Stimulated activated CD4-positive, alpha-beta T cell treated with anti-CD3 and anti-CD28 coated beads, Interleukin-4, amount 100 ng/mL, for 48 hours (primary cell): Measurements from ENCODE around the gene TRMT1.
"Not testable (repeated sequence)": the region's sequence is repeated elsewhere in the genome, so short reads cannot be mapped to it uniquely, and the experiment has no call there.

Source experiments
- DNase-seq, 2 donors: peaks; one replicate each; pipeline ENCODE4 v3.0.0-alpha.2; 2020; ENCODE audit warnings: low read depth in 2 of 2

TRMT1 gene

DNA sequence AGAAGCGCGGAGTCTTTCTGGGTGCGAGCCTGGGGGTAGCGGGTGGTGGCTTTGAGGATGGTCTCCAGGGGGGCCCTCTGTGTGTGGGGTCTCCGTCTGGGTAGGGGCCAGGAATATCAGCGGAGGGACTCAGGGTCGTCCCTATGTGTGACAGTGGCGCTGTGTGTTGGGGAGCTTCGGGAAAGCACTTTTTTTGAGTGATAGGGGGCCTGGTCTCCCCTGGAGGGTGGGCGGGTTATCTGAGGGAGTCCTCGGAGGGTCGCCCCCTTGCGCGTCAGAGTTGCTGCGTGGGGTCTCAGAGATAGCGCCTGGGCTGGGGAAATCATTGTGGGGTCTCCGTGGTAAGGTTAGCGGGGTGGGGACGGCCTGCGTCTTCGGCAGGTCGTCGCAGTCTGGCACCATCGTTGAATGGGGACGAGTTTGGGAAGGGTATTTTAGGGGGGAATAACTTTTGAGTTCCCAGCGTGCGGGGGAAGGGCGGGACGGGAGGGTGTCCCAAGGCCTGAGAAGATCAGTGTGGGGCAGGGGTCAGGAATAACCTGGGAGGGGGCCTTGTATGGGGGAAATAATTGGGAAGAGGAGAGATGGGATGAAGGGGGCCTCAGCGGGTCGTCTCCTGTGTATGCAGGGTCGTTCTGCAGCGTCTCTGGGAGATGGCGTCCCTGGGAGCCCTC, 34.5 kb upstream of the TRMT1 start:
- DNase-seq, result no peak

DNA sequence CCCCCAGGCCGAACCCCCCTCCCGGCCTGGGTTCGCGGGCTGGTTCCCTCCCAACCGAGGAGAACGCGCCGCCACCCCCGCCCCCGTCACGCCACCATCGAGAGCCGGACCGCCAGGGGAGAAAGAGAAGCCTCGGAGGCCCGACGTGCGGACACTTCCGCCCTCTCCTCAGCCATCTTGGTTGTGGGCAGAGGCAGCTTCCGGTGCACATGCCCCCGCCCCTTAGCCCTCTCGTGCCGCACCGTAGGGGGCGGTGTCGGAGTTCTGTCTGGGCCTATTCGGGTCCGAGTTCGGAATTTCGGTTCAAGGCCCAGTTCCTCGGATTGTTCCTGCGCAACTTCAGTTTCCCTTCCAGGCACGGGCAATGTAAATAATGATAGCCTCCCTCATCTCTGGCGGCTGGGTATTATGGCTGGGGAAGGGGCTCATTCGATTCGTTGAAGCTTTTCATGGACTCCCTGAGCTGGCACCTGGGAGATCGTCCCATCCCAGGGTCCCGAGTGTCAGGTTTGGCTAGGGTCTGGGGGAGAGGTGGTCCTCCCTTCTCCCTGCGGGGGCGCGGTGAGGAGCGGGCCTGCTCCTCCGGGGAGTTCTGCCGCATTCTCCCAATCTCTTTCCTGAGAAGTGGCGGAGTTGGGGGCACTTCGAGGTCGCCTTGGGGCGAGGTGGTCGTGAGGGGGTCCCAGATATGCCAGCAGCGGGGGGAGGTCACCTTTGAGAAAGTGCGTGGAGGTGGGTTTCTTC, 33.8 kb upstream of the TRMT1 start, which contains the start of the genes IER2 and STX10:
TSS of gene IER2 (plus strand) at position 225 of the 744 bp plus-strand sequence. CDS start 2,776 bp downstream, outside the sequence.
TSS of gene STX10 (minus strand) at position 189 of the 744 bp plus-strand sequence. CDS start 202 bp downstream, outside the sequence.
- DNase-seq, result peak; percentile 83 to 92

DNA sequence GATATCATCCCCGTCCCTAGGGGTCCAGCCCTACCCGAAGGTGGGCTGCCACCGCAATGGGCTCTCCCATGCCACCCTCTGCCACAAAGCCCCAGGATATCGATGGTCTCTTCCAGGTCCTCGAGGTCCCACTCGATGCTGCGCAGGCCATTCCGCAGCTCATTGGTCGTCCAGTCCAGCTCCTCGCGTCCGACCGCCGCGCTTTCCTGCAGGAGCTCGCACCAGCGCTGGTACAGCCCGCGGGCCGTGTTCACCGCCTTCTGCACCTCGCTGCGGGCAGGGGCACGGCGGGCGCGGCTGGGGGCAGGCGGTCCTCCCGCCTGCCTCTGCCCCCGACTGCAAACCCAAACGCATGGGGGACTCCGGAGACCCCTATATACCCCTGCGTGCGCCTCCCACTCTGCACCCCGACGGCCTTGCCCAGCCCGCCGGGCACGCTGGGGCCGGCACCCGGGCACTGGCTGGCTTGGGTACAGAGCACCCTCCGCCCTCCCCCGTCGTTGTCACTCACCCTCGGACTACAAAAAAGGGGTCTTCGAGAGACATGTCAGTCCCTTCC, 33.2 kb upstream of the TRMT1 start:
- DNase-seq, result no peak

DNA sequence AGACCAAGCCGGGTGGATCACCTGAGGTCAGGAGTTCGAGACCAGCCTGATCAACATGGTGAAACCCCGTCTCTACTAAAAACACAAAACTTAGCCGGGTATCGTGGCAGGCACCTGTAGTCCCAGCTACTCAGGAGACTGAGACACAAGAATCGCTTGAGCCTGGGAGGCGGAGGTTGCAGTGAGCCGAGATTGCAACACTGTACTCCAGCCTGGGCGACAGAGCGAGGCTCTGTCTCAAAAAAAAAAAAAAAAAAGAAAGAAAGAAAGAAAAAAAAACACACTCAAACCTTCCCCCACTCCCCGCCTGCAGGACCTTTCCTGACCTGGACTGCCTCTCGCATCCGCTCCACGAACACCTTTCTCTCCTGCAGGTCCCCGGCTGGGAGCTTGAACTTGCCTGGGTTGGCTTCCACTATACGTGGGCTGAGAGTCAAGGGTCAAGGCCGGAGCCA, 32.7 kb upstream of the TRMT1 start:
- DNase-seq, result not testable (repeated sequence)

DNA sequence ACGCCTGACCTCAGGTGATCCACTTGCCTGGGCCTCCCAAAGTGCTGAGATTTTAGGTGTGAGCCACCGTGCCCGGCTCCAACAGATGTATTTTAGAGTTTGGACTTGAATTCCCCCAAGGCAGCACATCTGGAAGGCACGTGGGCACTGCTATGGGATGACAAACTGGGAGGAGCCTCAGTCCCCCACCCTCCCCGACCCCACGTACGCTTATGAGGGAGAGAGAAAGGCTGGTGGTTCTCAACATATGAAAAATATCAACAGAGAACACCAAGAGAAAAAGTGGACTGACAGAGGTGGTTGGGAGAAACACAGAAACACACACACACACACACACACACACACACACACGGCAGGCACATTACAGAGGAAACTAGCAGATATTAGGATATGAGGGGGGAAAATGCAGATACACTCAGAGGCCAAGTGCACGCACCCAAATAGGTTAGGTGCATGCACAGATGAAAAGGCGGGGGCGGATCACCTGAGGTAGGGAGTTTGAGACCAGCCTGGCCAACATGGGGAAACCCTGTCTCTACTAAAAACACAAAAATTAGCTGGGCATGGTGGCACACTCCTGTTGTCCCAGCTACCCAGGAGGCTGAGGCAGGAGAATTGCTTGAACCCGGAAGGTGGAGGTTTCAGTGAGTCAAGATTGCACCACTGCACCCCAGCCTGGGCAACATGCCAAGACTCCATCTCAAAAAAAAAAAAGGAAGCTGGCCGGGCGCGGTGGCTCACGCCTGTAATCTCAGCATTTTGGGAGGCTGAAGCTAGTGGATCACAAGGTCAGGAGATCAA, 30.4 kb upstream of the TRMT1 start:
- no peak for DNase-seq

DNA sequence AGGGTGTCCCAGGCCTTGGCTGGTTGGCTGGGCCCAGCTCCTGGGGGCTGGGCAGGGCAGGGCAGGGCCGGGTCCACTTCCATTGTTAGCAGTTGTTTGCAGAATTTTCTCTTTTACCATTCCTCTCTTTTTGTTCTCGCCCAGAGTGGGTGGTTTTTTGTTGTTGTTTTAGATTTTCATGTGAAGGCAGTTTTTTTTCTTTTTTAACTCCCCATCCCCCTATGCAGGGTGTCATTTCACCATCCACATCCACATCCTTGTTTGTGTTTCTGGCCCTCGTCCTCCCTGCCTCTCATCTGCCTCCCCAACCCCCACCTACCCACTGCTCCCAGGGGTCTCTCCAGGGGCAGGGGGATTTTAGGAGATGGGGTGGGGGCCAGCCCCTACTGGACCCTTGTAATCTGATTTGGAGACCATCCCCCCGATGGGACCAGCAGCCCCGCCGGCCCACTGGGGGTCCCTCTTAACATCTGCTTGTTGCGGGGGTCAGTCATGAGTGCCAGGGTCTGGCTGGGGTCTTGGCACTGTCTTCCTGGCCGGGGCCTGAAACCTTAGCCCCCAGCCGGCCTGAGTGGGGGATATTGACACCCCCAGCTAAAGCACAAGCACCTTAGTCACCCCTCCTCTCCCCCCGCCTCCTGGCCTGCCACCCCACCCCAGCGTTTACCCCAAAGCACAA, 23.2 kb upstream of the TRMT1 start:
- no peak for DNase-seq

DNA sequence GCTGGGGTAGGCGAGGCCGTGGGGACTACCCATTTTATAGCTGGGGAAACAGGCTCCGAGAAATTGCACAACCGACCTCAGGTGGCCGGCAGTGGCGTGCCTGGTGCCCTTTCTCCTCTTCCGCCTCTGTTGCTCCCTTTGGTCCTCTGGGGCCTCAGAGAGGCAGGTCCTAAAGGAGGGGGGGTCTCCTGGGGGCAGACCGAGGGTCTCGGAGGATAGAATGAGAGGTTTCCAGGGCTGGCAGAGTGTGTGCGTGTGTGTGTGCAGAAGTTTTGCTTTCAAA, 22.3 kb upstream of the TRMT1 start:
- no peak for DNase-seq

DNA sequence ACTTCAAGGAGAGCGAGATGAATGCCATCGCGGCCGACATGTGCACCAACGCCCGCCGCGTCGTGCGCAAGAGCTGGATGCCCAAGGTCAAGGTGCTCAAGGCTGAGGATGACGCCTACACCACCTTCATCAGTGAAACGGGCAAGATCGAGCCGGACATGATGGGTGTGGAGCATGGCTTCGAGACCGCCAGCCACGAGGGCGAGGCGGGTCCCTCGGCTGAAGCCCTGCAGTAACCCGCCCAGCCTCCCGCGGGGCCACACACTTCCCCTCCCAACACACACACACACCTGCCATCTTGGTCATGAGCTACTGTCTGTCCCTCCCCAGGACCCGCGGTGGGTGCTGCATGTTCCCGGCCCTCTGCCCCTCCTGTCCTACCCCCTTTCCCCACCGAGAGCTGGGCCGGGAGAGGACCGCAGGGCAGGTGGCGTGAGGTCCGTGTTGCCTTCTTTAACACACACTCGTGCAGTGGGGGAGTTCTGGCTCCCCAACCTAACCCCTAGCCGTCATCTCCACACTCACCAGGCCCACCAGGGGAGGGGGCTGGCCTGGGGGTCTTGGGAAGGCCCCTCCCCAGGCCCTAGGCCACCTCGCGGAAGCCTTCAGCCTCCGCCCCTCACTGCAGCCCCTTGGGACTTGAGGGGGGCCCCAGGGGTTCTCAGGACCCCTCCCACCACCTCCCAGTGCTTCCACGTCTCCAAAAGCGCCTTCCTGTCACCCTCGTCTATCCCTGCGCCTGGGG, 21.8 kb upstream of the TRMT1 start:
- no peak for DNase-seq

DNA sequence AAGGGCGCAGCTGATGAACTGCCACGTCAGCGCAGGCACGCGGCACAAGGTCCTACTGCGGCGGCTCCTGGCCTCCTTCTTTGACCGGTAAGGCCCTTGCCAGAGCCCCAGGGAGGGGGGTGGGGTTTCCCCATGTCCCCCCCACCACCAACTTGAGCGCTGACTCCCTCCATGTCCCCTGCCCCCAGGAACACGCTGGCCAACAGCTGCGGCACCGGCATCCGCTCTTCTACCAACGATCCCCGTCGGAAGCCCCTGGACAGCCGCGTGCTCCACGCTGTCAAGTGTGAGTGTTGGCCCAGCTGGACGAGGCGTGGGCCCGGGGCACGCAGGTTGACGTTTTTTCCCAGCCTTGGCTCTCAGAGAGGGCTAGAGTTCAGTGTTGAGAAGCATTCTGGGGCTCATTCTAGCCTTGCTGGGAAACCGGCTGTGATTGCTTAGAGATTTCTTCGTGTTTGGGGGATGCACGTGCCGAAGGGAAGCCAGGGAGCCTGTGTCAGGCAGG, 20.8 kb upstream of the TRMT1 start:
- DNase-seq, result no peak

DNA sequence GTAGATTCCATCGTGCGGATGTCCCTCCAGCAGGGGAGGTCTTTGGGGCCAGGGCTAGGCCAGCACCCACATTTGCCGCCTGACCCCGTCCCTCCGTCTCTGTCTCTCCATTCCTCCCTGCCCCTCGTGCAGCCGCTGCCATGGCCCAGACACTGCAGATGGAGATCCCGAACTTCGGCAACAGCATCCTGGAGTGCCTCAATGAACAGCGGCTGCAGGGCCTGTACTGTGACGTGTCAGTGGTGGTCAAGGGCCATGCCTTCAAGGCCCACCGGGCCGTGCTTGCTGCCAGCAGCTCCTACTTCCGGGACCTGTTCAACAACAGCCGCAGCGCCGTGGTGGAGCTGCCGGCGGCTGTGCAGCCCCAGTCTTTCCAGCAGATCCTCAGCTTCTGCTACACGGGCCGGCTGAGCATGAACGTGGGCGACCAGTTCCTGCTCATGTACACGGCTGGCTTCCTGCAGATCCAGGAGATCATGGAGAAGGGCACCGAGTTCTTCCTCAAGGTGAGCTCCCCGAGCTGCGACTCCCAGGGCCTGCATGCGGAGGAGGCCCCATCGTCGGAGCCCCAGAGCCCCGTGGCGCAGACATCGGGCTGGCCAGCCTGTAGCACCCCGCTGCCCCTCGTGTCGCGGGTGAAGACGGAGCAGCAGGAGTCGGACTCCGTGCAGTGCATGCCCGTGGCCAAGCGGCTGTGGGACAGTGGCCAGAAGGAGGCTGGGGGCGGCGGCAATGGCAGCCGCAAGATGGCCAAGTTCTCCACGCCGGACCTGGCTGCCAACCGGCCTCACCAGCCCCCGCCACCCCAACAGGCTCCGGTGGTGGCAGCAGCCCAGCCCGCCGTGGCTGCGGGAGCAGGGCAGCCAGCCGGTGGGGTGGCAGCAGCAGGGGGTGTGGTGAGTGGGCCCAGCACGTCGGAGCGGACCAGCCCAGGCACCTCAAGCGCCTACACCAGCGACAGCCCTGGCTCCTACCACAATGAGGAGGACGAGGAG, 18.8 kb upstream of the TRMT1 start:
- DNase-seq, result no peak

DNA sequence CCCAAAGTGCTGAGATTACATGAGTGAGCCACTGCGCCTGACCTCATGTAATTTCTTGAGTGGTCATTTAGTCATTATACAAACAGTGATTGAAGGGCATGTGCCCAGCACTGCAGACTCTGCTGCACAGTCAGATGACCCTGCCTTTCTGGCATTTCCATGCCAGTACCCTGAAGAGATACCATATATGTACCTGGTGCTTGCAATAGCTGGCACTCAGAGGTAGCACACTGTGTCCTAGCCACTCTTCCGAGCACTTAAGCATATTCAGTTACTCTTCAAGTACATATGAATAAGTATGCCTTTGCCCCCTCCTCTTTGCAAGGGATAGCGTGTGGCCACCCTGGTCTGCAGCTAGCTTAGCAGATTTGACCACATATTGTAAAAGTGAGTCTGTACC, 18.1 kb upstream of the TRMT1 start:
- DNase-seq, result no peak

DNA sequence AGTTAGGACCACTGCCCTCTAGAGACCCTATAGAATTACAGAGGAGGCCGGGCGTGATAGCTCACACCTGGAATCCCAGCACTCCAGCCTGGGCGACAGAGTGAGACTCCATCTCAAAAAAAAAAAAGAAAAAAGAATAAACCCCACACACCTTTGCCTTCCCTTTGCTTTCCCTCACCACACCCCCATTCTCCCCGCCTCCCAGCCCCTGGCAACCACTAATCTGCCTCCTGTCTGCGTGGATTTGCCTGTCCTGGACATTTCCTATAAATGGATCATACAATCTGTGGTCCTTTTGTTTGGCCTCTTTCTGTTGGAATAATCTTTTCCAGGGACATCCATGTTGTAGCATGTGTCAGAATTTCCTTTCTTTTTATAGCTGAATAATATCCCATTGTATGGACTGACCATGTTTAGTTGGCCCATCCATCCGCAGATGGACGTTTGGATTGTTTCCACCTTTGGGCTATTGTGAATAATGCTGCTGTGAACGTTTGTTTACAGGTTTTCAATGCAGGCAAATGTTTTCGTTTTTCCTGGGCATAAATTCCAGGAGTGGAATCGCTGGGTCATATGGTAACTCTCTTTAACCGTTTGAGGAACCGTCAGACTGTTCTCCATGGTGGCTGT, 16.8 kb upstream of the TRMT1 start:
- DNase-seq, result no peak

DNA sequence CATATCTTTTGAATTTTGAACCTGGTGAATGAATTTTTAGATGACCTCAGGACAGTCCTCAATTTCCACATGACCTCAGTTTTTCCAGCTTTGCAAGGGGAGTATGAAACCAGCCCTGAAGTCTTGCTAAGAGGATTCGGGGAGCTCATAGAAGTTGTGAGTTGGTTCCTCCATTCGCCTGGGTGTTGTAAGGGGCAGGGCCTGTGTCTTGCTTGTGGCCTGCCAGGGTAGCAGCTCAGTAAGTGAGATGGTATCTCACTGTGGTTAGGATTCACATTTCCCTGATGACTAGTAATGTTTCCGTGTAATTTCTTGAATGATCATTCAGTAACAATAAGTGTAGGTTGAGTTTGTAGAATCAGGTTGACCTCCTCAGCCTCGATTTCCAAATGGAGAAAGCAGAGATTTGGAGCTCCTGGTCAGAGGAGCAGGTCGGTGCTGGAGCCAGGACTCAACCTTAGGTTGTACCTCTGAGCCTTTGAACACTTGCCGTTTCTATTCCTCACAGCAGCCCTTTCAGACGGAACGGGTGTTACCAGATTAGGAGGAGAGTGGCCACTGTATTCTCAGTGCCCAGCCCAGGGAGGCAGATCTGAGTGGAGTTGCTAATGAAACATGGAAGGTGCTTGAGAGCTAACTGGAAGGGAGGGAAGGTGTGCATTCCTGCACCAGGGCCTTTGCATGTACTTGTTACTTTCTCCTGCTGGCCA, 16.1 kb upstream of the TRMT1 start:
- peak in 1 of 2 donors; percentile 74 for DNase-seq

DNA sequence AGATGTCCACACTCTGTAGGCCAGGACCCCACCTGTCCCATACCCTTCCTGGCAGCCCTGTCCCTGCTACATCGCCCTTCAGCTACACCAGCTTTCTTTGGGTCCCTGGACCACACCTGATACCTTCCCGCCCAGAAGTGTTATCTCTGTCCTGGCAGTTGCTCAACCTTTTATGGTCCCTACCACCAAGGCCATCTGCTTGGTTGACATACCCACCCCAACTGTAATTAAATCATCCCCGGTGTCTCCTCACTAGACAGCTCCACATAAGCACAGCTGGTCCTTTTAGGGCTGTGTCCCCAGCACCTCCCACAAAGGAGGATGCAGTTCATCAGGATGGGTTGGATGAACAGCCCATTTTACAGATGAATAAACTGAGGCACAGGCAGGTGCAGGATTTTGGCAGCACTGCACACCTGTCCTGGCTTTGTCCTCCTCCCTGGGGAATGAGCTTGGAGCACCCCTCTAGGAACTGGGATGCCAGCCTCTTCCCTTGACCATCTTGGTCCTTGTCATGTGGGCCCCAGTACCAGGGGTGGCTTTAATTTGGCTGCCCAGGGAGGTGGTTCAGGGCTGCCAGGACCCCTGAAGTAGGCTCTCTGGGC, 14.4 kb upstream of the TRMT1 start:
- no peak for DNase-seq

DNA sequence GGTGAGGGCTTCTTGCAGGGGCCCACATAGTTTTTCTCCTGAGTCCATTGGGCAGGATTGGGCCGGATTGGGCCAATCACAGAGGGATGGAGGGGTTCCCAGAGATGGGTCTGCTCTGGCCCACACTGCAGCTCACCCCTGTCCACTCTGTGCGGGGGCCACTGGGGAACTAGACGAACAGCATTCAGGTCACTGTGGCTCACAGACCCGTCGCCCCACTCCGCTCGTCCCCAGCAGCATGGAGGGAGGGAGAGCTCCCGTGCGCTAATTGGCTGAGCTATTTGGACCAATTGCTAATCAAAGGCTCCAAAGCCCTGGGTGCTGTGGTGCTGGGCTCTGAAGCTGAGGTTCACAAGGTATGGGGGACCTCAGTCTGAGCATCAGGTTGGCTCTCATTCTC, 12.8 kb upstream of the TRMT1 start:
- DNase-seq, result no peak

DNA sequence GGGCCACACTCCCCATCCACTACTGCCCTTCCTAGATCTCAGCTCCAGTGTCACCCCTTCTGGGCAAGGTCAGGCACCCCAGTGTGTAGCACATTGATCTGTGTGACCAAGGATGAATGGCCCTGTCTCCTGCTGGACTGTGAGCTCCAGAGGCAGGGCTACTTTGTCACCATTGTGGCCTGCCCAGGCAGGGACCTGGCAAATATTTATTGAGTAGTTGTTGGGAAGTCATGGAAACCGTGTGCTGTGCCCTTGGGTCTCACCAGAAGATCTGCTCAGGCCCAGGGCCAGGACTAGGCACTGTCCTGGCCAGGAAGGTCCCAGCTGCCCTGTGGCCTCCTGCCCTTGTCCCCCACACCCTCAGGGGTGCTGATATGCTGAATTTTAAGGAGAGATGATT, 12.0 kb upstream of the TRMT1 start:
- no peak for DNase-seq

DNA sequence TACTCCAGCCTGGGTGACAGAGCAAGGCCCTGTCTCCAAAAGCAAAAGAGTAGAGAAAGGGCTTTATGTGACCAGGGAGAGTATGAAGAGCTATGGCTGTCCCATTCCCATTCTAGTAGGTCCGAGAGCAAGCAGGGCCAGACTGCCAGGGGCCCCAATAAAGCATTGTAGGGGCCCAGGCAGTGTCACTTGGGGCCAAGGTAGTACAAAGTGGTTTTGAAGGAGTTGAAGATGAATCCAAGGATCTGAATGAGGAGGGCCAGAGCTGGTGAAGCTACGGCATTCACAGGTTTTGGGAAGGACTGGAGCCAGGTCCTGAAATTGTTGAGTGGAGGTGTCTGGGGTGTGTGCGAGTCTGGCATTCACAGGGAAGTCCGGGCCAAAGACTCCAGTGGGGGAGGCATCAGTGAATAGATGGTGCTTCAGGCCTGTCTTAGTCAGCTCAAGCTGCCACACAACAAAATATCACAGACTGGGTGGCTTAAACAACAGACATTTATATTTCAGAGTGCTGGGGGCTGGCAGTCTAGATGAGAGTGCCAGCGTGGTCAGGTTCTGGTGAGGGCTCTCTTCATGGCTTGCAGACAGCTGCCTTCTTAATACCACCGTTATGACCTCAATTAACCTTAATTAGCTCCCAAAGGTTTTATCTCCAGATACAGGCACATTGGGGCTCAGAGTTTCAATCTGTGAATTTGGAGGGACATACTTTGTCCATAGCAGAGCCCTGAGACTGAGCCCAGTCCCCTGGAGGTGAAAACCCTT, 11.5 kb upstream of the TRMT1 start:
- no peak for DNase-seq
